Gastroesophageal sphincter (tissue), 4 donors: ENCODE results near the gene KRTAP29-1. TPM values are rescaled to one million over a fixed set of nuclear protein-coding genes. Genes with fewer than 3 reads are reported as not detected.

Experiments
- ATAC-seq: fragments of 150-250 bp; one replicate; pipeline ENCODE4 v1.9.1; 2016; ENCODE audit warnings: mild to moderate bottlenecking, moderate library complexity
- H3K27ac ChIP-seq, 4 donors: fragments of 200-600 bp; sonication (generic) in 3 of 4; 1 replicate in 3 of 4; 2 replicates in 1 of 4; pipeline ENCODE4 v1.5.1; 2016 to 2019
- H3K27me3 ChIP-seq: fragments of 200-600 bp; sonication (generic); one replicate; pipeline ENCODE4 v1.5.1; 2019
- H3K36me3 ChIP-seq, 2 donors: fragments of 200-600 bp; sonication (generic); one replicate each; pipeline ENCODE4 v1.5.1; 2019; ENCODE audit warnings: control low read depth in 1 of 2
- H3K4me1 ChIP-seq, 3 donors: fragments of 200-600 bp; sonication (generic); 1 replicate in 2 of 3; 2 replicates in 1 of 3; pipeline ENCODE4 v1.5.1; 2016 to 2019; ENCODE audit warnings: control low read depth in 2 of 3
- H3K4me3 ChIP-seq, 2 donors: fragments of 200-600 bp; sonication (generic); one replicate each; pipeline ENCODE4 v1.5.1; 2019; ENCODE audit warnings: mild to moderate bottlenecking in 1 of 2, moderate library complexity in 1 of 2
- H3K9me3 ChIP-seq, 3 donors: fragments of 200-600 bp; sonication (generic); one replicate each; pipeline ENCODE4 v1.5.1; 2017 to 2019; ENCODE audit warnings: control low read depth in 2 of 3
- EP300 ChIP-seq: sonication (generic); formaldehyde crosslinking; IDR thresholded peaks from one replicate; pipeline ENCODE4 v1.6.1; 2017; ENCODE audit warnings: antibody characterized with exemption, mild to moderate bottlenecking
- POLR2A ChIP-seq, 2 donors: fragments of 450-650 bp; IDR thresholded peaks; one replicate each; pipeline ENCODE4 v1.6.1; 2017; ENCODE audit warnings: antibody characterized with exemption in 2 of 2, mild to moderate bottlenecking in 2 of 2, moderate library complexity in 1 of 2
- POLR2AphosphoS5 ChIP-seq: sonication (generic); formaldehyde crosslinking; IDR thresholded peaks from one replicate; pipeline ENCODE4 v1.6.1; 2017; ENCODE audit warnings: antibody characterized with exemption
- WGBS, 2 donors: methylation state at CpG; one replicate each; pipeline ENCODE4 v1.1.5; 2018; ENCODE audit warnings: low coverage in 1 of 2; 5-methylcytosine and 5-hydroxymethylcytosine counted together
- total RNA-seq, 4 donors: library from RNA; depleted of rRNA; stranded (reverse); fragments of >200 nt; gene quantifications; one replicate each; pipeline ENCODE4 v1.1.0, GENCODE V29; 2016
- TF ChIP-seq, protein P1 (sequence below), 4 experiments: fragments of 200-600 bp in 2 of 4; fragments of 450-650 bp in 2 of 4; sonication (generic) in 1 of 4; IDR thresholded peaks; one replicate each; pipeline ENCODE4 v1.5.1; 2017 to 2019; ENCODE audit warnings: antibody characterized with exemption in 4 of 4, mild to moderate bottlenecking in 2 of 4, moderate library complexity in 2 of 4

KRTAP29-1 gene
- total RNA-seq, 4 donors from 2014 or later, result not detected

DNA sequence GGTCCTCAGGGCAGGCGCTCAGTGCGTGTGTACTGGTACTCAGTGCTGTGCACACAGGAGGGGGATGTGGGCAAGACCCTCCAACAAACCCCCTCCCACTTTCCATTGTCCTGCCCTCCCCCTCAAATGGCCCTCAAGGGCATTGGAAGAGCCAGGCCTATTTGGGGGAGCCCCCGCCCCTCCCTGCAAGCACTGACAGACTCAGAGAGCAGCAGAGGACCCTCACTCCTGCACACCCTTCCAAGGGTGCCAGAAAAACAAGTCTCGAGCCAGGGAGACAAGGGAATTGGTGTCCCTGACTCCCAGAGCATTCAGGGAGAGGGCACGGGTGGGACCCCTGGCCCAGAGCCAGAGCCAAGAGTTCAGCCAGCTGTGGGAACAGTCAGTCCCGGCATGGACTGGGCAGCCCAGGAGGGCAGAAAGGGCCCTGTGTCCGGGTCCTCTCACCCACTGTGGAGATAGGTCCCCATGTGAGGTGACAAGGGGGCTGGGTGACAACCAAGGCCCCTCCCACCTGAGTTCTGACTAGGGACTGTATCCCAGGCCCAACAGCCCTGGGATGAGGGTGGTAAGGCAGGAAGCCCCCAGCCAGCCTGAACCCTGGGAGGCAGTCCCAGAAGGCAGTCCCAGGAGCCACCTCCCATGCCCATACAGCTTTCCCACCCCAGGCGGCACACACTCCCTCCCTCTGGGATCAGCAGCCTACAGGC, 24.9 kb upstream of the KRTAP29-1 start:
- H3K4me1 ChIP-seq, result no peaks in the 10 kb centered on the region
- no peak overlapping the region for H3K27ac ChIP-seq
- TF ChIP-seq POLR2AphosphoS5 (no peak), EP300 (no peak), POLR2A (IDR thresholded peaks at IDR 0.05) (no peak)
- TF ChIP-seq, protein P1, sequence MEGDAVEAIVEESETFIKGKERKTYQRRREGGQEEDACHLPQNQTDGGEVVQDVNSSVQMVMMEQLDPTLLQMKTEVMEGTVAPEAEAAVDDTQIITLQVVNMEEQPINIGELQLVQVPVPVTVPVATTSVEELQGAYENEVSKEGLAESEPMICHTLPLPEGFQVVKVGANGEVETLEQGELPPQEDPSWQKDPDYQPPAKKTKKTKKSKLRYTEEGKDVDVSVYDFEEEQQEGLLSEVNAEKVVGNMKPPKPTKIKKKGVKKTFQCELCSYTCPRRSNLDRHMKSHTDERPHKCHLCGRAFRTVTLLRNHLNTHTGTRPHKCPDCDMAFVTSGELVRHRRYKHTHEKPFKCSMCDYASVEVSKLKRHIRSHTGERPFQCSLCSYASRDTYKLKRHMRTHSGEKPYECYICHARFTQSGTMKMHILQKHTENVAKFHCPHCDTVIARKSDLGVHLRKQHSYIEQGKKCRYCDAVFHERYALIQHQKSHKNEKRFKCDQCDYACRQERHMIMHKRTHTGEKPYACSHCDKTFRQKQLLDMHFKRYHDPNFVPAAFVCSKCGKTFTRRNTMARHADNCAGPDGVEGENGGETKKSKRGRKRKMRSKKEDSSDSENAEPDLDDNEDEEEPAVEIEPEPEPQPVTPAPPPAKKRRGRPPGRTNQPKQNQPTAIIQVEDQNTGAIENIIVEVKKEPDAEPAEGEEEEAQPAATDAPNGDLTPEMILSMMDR (IDR thresholded peaks at IDR 0.05), result no peak
- no peak overlapping the region for H3K4me3 ChIP-seq
- H3K9me3 ChIP-seq, result no peaks in the 10 kb centered on the region
- ATAC-seq, result no peak
- no CpG with 5 or more reads among the region's 8 CpGs for WGBS, 2 donors
- no peaks in the 10 kb centered on the region for H3K36me3 ChIP-seq
- peaks cover 3% of the 10 kb centered on the region for H3K27me3 ChIP-seq

DNA sequence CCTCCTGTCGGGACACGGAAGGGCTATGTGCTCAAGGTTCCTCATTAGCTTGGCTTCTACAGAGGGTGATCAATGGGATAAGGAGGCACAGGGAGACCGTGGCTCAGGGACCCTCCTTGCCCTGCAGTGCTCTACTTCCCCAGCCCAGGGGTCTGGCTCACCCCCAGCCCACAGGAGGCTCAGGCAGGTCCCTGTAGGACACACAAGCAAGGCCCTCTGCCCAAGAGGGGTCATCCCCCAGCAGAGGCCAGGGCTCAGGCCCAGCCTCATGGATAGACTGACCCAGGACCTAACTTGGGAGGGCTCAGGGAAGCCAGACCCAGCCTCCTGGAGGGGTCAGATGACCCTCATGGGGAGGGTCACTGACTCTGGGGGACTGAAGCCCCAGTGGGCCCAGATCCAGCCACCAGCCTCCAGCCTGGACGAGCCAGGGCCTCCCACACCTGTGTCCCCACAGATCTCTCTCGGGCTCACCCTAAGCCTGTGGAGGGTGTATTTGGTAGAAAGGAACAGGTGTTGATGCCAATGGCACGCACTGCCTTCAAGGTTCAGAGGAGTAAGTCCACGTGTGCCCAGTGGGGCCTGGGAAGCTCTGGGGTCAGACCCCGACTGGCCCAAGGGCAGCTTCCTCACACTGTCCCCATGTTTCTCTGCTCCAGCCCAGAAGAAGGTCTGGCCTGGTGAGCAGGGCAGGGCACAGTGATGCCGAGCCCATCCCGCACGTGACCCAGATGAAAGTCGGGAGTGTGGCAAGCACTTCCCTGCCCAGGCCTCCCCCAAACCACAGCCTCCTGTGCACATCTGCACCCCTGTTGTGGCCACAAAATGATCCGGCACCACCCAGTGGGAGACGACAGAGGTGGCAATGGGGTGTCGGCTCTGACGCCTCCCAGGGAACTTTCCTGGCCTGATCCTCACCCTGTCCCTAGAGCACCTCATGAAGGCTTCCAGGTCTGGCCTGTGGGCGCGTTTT, 23.8 kb upstream of the KRTAP29-1 start:
- no peak overlapping the region for H3K27ac ChIP-seq
- no peaks in the 10 kb centered on the region for H3K27me3 ChIP-seq
- no peak for ATAC-seq
- 83 to 90% methylated on average over 3 to 5 of the region's 18 CpGs for WGBS, 2 donors
- TF ChIP-seq, protein P1 (IDR thresholded peaks at IDR 0.05), result no peak
- no peak for TF ChIP-seq POLR2AphosphoS5
- no peak for TF ChIP-seq POLR2A (IDR thresholded peaks at IDR 0.05)
- no peak for TF ChIP-seq EP300
- no peaks in the 10 kb centered on the region for H3K4me1 ChIP-seq
- no peaks in the 10 kb centered on the region for H3K9me3 ChIP-seq
- H3K36me3 ChIP-seq, result no peaks in the 10 kb centered on the region
- no peak overlapping the region for H3K4me3 ChIP-seq

GRCh38 chr17:41325611-41326010, 23.0 kb upstream of the KRTAP29-1 start:
- Histone ChIP-seq H3K9me3 (peaks cover 0 to 1% (median 0%) of the 10 kb centered on the region in 3 donors), H3K4me3 (no peak overlapping the region), H3K36me3 (no peaks in the 10 kb centered on the region), H3K27ac (no peak overlapping the region), H3K4me1 (no peaks in the 10 kb centered on the region), H3K27me3 (no peaks in the 10 kb centered on the region)
- TF ChIP-seq EP300 (no peak), POLR2A (IDR thresholded peaks at IDR 0.05) (no peak), POLR2AphosphoS5 (no peak)
- TF ChIP-seq, protein P1 (IDR thresholded peaks at IDR 0.05), result no peak
- no peak for ATAC-seq
- WGBS, 2 donors, result no CpG with 5 or more reads among the region's 6 CpGs

GRCh38 chr17:41325126-41325525, 22.5 kb upstream of the KRTAP29-1 start:
- H3K27ac ChIP-seq, result no peak overlapping the region
- WGBS, 2 donors, result 43% methylated on average over 1 of the region's 10 CpGs; no CpG with 5 or more reads in 1 of the 2 donors
- H3K4me1 ChIP-seq, result no peaks in the 10 kb centered on the region
- peaks cover 0 to 6% (median 0%) of the 10 kb centered on the region in 3 donors for H3K9me3 ChIP-seq
- TF ChIP-seq EP300, result no peak
- TF ChIP-seq, protein P1 (IDR thresholded peaks at IDR 0.05), result no peak
- TF ChIP-seq POLR2AphosphoS5, result no peak
- no peak for TF ChIP-seq POLR2A (IDR thresholded peaks at IDR 0.05)
- no peak for ATAC-seq
- no peaks in the 10 kb centered on the region for H3K36me3 ChIP-seq
- no peaks in the 10 kb centered on the region for H3K27me3 ChIP-seq
- H3K4me3 ChIP-seq, result no peak overlapping the region
